Limb (tissue), 2 donors: ENCODE data around the gene ADARB2.

Source experiments
- DNase-seq, 2 donors: peaks; one replicate each; pipeline ENCODE4 v3.0.0-alpha.2; 2016; ENCODE audit errors: extremely low spot score in 2 of 2

The ADARB2 gene

DNA sequence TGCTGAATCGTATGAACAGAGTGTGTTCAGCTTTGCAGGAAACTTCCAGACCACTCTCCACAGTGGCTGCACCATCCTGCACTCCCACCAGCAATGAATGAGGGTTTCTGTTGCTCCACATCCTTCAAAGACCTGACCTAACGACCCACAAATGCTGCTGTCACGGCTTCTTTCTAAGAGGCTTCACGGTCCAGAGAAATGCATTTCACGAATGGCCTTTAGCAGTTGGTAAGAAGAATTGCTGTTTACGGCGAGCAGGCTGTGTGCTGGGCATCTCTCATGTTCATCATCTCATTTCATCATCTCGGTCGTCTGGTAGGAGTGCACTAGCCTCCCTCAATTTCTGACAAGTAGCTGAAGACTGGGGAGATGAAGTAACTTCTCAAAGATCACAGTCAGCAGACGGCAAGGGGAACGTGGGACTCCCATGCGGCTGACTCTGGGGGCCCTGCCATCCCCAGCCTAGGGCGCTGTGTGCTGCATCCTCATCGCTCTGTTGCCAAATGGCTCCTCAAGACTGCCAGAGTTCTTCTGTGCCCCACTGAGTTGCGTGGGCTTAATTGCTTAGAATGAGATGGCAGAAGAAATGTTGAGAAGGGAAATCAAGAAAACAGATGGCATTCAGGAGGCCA lies 72.9 kb downstream of the ADARB2 start:
- no peak for DNase-seq

DNA sequence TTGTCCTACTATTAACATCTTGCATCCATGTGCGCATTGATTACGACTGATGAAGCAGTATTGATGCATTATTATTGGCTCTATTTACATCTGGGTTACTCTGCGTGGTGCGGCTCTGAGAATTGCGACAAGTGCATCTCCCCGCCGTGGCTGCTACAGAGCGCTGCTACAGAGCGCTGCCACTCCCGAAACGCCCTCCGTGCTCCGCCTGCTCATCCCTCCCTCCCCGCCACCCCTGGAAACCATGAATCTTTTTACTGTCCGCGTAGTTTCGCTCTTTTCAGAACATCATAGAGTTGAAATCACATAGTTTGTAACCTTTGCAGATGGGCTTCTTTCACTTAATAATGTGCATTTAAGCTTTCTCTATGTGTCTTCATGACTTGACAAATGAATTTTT lies 74.1 kb downstream of the ADARB2 start:
- no peak for DNase-seq

DNA sequence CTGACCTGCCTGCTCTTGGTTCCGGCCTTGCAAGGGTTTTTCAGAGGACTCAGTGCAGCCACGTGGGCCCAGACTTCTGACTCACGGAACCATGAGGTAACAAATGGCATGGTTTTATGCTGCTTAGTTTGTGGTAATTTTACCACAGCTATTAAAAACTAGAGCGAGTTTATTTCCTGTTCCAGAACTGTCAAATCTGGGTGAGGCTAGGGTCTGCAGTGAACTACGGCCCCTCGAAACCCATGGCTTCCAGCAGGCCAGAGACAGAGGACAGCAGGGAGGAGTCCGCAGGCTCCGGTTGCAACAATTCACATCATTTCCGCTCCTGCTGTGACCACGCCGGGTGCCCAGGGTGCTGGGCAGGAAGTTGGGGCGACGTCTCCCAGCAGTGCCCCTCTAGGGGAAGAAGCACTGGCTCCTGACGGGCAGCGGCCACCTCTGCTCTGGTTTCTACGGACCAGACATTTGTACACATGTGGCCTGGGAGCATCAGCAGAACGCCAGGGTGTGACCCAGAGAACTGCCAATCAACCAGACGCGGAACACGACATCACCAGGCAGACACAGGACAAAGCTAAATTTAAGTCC lies 74.8 kb downstream of the ADARB2 start:
- no peak for DNase-seq

DNA sequence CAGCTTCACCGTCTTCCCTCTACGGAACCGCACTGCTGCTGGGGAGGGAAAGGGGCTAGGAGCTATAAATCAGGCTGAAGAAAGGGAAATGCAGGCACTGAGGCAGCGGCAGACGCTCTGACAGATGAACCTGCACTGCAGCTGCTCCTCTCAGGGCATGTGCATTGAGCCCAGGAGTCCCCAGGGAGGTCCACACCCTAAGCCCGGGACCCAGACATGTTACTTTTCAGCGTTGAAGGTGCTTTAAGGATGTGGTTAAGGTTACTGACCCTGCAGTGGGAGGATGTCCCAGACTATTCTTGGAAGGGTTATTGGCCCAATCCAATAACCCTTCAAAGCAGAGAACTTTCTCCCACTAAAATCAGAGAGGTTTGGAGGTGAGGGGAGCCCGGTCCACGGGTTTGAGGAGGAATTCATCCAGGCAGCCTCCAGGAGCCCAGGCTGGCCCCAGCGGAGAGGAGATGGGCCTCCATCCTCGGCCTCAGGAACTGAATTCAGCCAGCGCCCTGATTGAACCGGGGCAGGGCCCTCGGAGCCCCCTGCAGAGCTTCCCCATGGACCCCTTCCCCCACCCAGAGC lies 75.4 kb downstream of the ADARB2 start:
- no peak for DNase-seq

DNA sequence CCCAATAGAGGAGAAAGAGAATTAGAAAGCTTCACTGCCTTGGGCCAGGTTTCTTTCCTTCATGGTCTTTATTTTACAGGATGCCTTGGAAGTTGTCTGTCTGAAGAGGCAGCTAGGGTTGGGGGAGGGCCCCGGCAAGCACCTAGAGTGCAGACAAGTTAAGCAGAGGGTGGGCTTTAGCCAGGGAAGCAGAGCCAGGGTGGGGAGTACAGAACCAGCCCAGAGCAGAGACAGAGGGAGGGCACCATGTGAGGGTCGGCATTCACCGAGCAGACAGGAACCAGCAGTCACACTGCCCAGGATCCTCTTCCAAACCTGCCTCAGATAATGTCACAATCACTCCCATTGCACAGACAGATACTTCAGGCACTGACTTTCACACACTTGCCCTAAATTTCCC lies 75.9 kb downstream of the ADARB2 start:
- no peak for DNase-seq

DNA sequence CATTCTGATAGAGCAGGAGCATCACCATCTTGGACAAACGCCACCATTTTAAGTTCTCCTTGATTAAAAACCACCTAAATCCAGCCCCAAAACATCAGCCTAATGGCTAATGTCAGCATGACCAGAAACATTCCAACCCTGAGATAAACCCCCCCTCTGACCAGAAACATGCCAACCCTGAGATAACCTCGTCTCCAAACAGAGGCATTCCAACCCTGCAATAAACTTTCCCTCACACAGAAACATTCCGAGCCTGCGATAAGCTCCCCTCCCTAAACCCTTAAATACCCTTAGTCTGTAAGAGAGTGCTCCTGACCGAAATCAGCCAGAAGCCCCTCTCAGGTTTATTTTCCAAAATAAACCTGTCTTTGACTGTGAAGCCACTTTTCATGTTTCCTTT lies 76.5 kb downstream of the ADARB2 start:
- no peak for DNase-seq

DNA sequence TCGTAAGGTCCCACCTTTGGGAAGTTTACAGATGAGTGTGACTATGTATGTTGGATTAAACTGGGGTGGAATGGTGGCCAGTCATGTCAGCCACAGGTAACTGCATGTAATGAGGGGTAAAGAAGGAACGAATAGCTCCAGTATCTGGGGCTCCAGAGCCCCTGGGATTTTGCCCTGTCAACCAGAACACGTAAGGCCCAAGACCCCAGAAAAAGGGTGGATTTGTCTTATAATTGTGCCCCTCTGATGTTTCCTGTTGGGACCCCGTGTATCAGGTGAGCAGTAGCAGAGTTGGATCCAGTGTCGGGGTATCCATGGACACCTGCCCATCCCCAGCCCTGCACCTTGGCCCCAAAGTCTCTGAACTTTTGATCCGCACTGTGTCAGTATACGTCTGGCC lies 76.9 kb downstream of the ADARB2 start:
- no peak for DNase-seq

DNA sequence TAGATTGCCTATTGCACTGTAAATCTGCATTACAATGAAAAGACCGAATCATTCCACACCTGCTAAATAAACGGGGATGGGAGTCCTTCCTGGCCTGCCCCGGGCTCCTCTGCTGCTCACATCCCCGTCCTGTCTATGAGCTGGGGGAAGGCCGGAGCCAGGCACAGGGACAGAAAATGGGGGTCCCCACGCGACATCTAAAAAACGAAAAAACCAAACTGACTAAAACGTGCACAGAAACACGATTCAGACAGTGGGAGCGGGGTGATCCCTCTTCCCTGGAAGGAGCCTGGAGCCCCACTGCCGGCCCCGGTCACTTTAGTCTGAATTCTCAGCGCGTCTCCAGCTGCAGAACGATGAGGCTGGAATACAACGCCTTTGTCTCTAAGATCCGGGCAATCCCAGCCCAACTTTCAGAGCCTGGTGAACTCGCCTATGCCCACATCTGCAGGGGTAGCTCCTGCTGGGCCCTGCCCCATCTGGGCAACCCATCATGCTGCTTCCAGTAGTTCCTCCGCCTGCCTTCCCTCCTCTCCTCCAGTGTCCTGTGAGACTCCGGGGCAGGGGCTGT lies 78.0 kb downstream of the ADARB2 start:
- DNase-seq, result peak in 1 of 2 donors; percentile 14

DNA sequence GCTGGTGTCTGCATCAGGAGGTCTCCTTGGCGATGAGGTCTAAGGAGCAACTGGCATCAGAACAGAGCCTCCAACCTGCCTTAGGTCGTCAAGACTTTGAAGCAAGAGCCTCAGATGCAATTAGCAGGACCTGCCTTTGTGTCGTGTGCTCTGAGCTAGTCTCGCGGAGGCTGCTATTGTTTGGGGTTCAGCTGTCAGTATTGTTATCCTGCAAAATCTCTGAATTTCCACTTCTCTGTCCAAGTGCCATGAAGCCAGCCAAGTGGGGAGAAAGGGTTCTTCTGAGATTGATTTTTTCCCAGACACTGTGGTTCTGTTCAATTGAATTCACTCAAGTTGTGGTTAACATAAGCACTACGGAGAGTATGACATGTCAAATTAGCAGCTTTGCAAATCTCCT lies 78.7 kb downstream of the ADARB2 start:
- no peak for DNase-seq

DNA sequence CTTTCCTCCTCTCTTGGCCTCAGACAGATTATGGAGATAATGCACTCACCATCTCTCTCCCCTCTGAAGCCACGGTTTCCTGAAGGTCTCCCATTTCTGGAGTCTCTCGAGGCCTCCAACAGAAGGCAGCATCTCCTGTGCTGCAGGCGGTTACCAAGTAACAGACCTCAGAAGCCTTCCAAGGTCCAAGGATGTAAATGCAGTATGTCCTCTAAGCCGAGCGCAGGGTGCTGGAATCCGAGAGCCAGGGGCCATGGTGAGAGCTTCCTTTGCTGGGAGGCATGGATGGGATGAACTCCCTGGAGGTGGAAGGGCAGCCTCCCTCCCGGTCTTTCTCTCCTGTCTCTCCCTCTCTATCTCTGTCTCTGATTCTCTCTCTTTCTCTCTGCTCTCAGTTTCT lies 79.8 kb downstream of the ADARB2 start:
- DNase-seq, result peak in 1 of 2 donors; percentile 11

DNA sequence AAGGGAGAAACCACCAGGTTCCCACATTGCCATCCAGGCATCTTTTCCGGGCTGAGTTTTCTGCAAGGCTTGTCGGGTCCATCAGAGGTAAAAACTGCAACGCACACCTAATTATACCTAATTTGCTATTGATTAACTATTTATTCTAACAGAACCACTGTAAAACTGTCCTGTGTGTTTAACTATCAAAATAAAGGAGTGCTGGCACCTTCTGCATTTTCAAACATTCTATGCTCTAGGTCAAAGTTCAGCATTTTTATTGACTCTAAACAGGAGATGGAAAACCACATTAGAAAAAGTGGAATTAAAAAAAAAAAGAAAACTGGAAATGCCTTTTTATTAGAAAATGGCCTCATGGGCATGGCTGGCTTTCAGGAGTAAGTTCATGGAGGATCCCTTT lies 82.0 kb downstream of the ADARB2 start:
- DNase-seq, result no peak

DNA sequence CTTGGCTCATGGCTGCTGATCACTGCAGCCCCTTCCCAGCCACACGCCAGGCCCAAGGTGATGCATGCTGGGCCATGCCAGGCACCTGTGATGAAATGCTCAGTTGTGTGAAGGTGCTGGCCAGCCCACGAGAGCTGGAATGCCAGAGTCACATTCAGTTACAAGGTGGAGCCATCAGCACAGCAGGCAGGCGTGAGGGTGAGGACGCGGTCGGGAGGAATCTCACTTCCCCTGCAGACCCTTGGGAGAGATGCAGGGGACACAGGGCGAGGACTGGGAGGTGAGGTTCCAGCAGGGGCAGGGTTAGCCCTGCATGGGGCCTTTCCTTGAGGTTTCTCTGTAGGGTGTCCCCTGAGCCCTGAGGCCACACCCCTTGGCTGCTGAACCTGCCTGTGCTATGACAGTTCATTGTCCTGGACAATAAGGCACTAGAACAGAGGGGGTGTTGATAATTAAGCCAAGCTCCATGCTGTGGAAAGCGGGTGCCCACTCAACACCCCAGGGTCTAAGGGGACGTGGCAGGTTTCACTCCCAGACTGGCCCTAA lies 82.4 kb downstream of the ADARB2 start:
- DNase-seq, result no peak

DNA sequence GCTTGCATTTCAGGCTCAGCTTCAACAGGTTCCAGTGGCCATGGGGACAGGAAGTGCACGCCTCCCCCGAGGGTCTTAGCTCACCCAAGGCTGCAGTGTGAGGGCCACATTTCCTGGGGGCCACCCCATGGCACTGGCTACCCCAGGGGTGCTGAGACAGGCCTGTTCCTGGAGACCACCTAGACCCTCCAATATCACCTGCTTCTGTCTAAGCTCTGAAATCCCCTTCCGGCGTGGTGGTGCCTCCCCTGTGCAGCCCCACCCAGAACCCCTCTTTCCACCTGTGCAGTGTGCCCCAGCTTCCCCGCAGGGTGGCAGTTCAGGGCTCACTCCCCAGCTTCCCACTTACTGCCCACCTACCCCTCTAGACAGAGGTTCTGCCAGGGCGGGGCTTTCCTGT lies 83.1 kb downstream of the ADARB2 start:
- peak in 1 of 2 donors; percentile 18 for DNase-seq

DNA sequence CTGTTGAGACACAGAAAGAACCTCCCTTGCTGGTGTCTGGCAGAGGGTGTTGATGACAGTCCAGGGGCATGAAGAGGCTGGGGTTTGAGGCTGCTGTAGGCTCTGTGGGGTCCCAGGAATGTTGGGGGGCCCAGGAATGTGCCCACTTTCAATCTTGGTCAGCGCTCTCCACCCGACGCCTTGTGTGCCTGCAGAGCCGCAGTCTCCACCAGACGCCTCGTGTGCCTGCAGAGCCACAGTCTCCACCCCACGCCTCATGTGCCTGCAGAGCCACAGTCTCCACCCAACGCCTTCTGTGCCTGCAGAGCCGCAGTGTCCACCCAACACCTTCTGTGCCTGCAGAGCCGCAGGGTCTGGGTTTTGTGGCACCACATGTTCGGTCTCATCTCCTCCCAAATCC lies 84.0 kb downstream of the ADARB2 start:
- DNase-seq, result no peak

DNA sequence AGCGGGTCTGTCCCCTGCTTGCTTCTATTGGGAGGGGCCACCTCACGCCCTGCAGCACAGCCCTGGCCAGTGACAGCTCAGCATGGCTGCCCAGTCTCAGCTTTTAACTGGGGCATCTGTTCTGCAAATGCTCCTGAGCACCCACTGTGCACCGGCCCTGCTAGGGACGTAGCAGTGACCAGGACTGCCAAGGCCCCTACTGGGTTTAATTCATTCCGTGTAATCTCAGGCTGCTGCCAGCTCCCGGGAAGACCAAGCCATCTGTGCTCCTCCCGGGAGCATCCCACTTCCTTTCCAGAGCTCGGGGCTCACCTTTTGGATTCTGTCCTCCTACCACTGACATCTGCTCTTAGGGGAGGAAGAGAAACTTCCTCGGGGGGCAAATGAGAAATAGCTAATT lies 85.2 kb downstream of the ADARB2 start:
- DNase-seq, result no peak

DNA sequence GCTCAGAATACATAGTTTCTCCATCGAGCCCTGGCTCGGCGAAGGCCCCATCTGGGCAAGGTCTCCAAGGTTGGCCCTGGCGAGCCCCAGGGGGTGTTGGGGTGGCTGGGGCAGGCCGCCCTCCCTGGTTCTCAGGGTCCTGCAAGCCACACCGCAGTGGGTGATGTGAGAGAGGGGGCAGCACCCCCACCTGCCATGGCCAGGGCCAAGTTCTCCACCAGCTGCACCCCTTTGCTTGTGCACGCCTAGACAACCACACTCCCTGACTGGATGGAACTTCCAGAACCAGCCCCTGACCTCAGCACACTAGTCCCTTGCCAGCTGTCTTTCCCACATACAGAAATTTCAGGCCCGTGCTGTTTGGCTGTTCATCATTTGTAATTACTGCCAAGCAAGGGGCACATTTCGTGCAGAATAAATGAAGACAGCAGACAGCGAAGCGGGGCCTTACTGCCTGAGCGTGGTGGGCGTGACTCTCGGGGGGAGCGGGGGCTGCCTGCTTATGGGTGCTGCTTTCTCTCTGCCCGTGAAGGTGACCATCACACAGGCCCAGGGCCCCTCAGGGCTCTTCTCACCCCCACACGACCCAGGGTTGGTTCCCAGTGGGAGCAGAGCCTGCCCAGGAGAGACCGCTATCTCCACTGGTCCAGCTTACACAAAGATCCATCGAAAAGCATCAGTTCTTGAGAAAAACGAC lies 85.9 kb downstream of the ADARB2 start:
- no peak for DNase-seq

DNA sequence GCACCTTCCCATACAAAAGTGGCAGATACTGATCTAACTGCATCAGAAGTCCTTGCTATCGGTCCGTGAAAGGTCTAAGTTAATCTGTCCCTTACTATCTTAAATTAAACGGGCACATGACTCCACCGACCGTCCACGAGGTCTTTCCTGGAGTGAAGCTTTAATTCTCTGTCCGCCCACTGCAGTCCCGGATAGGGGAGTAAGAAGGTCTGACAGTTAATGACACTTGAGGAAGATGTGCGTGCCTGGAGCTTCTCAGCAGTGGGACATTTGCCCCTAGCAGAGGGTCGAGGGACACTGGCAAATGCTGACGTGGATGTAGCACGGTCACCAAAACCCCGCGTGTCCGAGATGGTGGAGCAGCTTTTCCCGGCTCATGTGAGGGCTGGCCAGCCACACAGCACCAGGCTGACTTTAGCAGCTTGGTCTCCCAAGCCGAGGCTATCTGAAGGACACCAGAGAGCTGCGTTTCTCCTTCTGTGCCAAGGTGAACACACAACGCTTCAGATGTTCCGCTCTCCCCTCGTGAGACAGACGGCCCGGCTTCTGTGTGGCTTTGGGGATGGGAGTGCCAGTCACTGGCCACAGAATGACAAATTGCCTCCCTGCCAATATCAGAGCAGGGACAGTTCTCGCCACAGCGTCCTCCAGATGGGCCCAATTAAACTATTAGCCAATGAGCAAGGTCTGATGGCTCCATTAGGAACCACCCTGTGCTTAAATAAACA lies 86.6 kb downstream of the ADARB2 start:
- no peak for DNase-seq

DNA sequence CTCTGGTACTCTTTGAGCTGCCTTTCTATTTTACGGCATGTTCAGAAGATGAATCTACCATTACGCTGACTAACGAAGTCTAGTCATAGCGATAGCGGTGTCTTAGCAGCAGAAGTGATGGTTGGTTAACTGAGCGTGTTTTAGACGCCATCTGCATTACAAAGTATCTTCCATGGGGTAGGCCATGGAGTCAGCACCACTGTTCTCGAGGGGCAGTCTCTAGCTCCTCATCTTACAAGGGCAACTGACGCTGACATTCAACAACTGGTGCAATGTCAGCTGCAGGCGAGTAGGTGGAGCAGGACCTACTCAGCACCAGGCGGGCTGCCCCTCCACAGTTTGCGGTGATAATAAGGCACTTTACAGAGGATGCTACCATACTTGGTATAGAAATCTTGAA lies 88.7 kb downstream of the ADARB2 start:
- no peak for DNase-seq

DNA sequence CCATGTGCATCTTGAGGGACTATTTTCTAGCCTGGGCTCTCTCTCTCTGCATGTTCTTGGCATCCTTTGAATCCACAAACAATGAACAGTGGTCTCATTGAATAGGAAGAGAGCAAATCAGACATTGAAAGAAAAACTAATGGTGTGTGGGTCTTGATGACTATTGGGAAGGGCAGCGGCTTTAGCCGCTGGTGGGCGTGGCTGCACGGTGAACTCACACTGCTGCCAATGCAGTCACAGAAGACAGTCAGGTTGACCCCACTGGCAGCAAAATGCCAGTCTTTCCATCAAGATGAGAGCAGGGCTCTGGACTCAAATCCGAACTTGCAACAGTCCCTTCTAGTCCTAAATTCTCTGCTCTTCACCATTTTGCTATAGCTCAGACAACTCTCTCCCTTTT lies 91.0 kb downstream of the ADARB2 start:
- DNase-seq, result no peak

DNA sequence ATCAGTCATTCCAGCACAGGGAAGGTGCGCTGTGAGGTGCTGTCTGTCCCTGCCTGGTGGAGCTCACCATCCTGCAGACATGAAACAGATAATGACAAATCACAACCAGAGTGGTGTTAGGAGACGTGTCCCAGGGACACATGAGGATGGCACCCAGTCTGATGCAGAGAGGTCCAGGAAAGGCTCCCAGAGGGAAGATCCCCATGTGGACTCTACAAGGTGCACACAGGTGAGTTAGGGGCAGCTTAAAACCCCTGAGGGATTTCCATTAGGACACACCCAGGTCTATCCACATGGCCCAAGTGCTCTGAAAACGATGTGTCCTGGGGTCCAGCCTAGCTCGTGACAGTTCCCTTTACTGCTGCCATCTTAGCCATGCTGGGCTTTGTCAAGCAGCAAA lies 91.4 kb downstream of the ADARB2 start:
- no peak for DNase-seq

DNA sequence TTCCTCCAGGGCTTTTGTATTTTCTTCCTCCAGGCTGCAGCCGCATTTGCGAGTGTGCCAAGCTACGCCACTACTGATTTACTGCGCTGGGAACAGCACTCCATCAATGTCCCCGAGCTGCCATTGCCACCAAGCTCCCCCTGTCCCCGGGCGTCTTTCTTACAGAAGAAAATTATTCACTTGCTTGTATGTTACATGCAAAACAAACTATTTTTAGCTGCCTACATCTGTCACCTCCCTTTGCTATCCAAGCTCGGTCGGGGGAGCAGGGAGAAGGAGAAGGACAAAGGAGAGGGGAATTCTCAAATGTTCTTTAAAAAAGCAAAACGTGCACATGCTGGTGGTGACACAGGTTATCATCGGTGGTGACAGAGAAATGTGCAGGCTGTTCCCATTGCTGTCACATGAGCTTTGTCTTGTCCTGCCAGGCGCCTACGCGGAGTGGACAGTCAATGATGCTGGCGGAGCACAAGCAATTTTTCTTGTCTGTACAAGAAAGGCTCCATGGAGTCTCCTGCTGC lies 93.1 kb downstream of the ADARB2 start:
- DNase-seq, result no peak

DNA sequence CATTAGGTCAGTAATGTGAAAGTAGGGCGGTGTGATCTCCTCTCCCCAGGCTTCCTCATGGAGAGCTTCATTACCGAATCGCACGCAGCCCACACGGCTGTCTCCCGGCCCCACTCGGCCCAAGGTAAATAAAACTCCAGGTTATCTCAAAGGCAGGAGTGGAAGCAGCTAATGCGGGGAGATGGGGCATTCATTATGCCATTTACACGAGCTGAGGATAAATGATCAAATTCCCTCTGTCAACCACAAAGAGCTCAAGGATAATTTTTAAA lies 93.5 kb downstream of the ADARB2 start:
- DNase-seq, result no peak
